GM12875 (cell line): ENCODE results near the gene DACT3.

ENCODE experiments used
- H3K4me3 ChIP-seq: one replicate; pipeline ENCODE4 v1.5.1; 2011; ENCODE audit warnings: low read depth, low read length, control low read depth
- CTCF ChIP-seq: IDR thresholded peaks from 2 replicates; pipeline ENCODE4 v1.5.1; 2011; ENCODE audit warnings: low read depth, mild to moderate bottlenecking, control low read depth, inconsistent platforms, low read length, moderate library complexity, borderline replicate concordance; ENCODE audit not compliant: insufficient read depth

DACT3 gene

GRCh38 chr19:46665072-46665471 lies 4.1 kb upstream of the DACT3 start:
- no peak overlapping the region for H3K4me3 ChIP-seq
- TF ChIP-seq CTCF = no peak

- peak; percentile 86 for TF ChIP-seq CTCF
- H3K4me3 ChIP-seq = peak overlapping the region; percentile 38
These were observed 982 bp upstream of the DACT3 start for GRCh38 chr19:46661735-46662592.

- 0 out of 2 replicates have a peak, but pooled peaks have one; percentile 6 for TF ChIP-seq CTCF
- peak overlapping the region; percentile 41 for H3K4me3 ChIP-seq
These were observed 397 bp downstream of the DACT3 start for GRCh38 chr19:46660551-46661019.

- peak overlapping the region; percentile 41 for H3K4me3 ChIP-seq
- TF ChIP-seq CTCF = no peak
These were observed 919 bp downstream of the DACT3 start for GRCh38 chr19:46660008-46660517.

GRCh38 chr19:46659151-46660007 lies 1.6 kb downstream of the DACT3 start:
- TF ChIP-seq CTCF = no peak
- H3K4me3 ChIP-seq = no peak overlapping the region

- no peak for TF ChIP-seq CTCF
- H3K4me3 ChIP-seq = no peak overlapping the region
These were observed 4.4 kb downstream of the DACT3 start for GRCh38 chr19:46656541-46656940.
